HepG2 (cell line): ENCODE results near the gene DBN1. TPM values are rescaled to one million over a fixed set of nuclear protein-coding genes. Genes with fewer than 3 reads are reported as not detected.

ENCODE experiments used
- AGO2 ChIP-seq: fragments of 200-400 bp; formaldehyde crosslinking; optimal IDR thresholded peaks from 2 replicates; pipeline ENCODE3; 2017; ENCODE audit warnings: mild to moderate bottlenecking, low read depth, low read length, moderate library complexity
- KLF9 ChIP-seq: IDR thresholded peaks from 2 replicates; pipeline ENCODE4 v1.6.1; 2016; ENCODE audit warnings: low read depth
- MXI1 ChIP-seq: IDR thresholded peaks from 3 replicates; pipeline ENCODE4 v1.6.1; 2012; ENCODE audit warnings: low read depth, low read length, inconsistent platforms, borderline replicate concordance
- NFYC ChIP-seq: IDR thresholded peaks from 2 replicates; pipeline ENCODE4 v1.6.1; 2016; ENCODE audit warnings: missing genetic modification reagents, missing compliant biosample characterization
- PHF8 ChIP-seq: sonication (generic); formaldehyde crosslinking; IDR thresholded peaks from 2 replicates; pipeline ENCODE4 v1.5.0; 2020; ENCODE audit warnings: missing genetic modification reagents
- RBM22 ChIP-seq: fragments of 200-400 bp; formaldehyde crosslinking; optimal IDR thresholded peaks from 2 replicates; pipeline ENCODE3; 2017; ENCODE audit warnings: mild to moderate bottlenecking, low read length, moderate library complexity
- SP1 ChIP-seq, 2 experiments: fragments of 450-650 bp in 1 of 2; sonication (generic) in 1 of 2; formaldehyde crosslinking in 1 of 2; IDR thresholded peaks; 2 replicates each; pipeline versions ENCODE4 v1.4.0 to v1.6.1; 2016 to 2020; ENCODE audit warnings: missing genetic modification reagents in 1 of 2
- TCF12 ChIP-seq, 2 experiments: fragments of 450-650 bp in 1 of 2; sonication (generic) in 1 of 2; formaldehyde crosslinking in 1 of 2; IDR thresholded peaks; 2 replicates each; pipeline versions ENCODE4 v1.6.1 to v1.8.0; 2017 to 2022; ENCODE audit warnings: antibody characterized with exemption in 1 of 2, mild to moderate bottlenecking in 1 of 2, missing genetic modification reagents in 1 of 2, moderate library complexity in 1 of 2
- ZFY ChIP-seq: sonication (generic); formaldehyde crosslinking; IDR thresholded peaks from 2 replicates; pipeline ENCODE4 v1.4.0; 2020; ENCODE audit warnings: missing genetic modification reagents
- ZNF260 ChIP-seq: sonication (generic); formaldehyde crosslinking; IDR thresholded peaks from 2 replicates; pipeline ENCODE4 v1.4.0; 2020; ENCODE audit warnings: missing genetic modification reagents, low read depth, mild to moderate bottlenecking, borderline replicate concordance
- ZNF3 ChIP-seq: IDR thresholded peaks from 2 replicates; pipeline ENCODE4 v1.7.0; 2017; ENCODE audit warnings: inconsistent platforms
- ZNF768 ChIP-seq: sonication (generic); formaldehyde crosslinking; IDR thresholded peaks from 2 replicates; pipeline ENCODE4 v1.4.0; 2020; ENCODE audit warnings: missing genetic modification reagents
- polyA plus RNA-seq, 8 experiments: library from polyadenylated mRNA; depleted of rRNA in 3 of 8; stranded (reverse) in 7 of 8; unstranded in 1 of 8; fragments of >200 nt; fragmentation: Illumina TruSeq in 4 of 8; extraction: Trizol in 4 of 8; gene quantifications; 2 replicates each; pipeline versions ENCODE4 v1.2.1 to v1.2.3, GENCODE V29; 2011 to 2016; ENCODE audit warnings: low read depth in 4 of 8, missing spikeins in 1 of 8, mixed read lengths in 1 of 8; ENCODE audit not compliant: insufficient read depth in 1 of 8
- total RNA-seq, 5 experiments: library from RNA; depleted of rRNA; stranded (reverse); fragments of >200 nt; fragmentation: Illumina TruSeq; extraction: Trizol; gene quantifications; 2 replicates each; pipeline ENCODE4 v1.2.3, GENCODE V29; 2016; ENCODE audit warnings: low read depth in 1 of 5
- TF ChIP-seq, protein P1 (sequence below): sonication (generic); formaldehyde crosslinking; IDR thresholded peaks from 2 replicates; pipeline ENCODE4 v1.9.0; 2022; ENCODE audit warnings: missing genetic modification reagents, mild to moderate bottlenecking, borderline replicate concordance
- TF ChIP-seq, protein P2 (sequence below): sonication (generic); formaldehyde crosslinking; IDR thresholded peaks from 2 replicates; pipeline ENCODE4 v1.5.0; 2020; ENCODE audit warnings: mild to moderate bottlenecking, missing genetic modification reagents, moderate library complexity
- TF ChIP-seq, protein P3 (sequence below): sonication (generic); formaldehyde crosslinking; IDR thresholded peaks from 2 replicates; pipeline ENCODE4 v1.5.0; 2020; ENCODE audit warnings: missing genetic modification reagents
- TF ChIP-seq, protein P4 (sequence below): sonication (generic); formaldehyde crosslinking; IDR thresholded peaks from 2 replicates; pipeline ENCODE4 v1.4.0; 2020; ENCODE audit warnings: mild to moderate bottlenecking, missing genetic modification reagents

Gene DBN1
- total and polyA plus RNA-seq, 2 of the 13 experiments (the other 11 are each of a cell fraction or from before 2014, with no cell fraction given), result 27.0 to 37.3 TPM

DNA sequence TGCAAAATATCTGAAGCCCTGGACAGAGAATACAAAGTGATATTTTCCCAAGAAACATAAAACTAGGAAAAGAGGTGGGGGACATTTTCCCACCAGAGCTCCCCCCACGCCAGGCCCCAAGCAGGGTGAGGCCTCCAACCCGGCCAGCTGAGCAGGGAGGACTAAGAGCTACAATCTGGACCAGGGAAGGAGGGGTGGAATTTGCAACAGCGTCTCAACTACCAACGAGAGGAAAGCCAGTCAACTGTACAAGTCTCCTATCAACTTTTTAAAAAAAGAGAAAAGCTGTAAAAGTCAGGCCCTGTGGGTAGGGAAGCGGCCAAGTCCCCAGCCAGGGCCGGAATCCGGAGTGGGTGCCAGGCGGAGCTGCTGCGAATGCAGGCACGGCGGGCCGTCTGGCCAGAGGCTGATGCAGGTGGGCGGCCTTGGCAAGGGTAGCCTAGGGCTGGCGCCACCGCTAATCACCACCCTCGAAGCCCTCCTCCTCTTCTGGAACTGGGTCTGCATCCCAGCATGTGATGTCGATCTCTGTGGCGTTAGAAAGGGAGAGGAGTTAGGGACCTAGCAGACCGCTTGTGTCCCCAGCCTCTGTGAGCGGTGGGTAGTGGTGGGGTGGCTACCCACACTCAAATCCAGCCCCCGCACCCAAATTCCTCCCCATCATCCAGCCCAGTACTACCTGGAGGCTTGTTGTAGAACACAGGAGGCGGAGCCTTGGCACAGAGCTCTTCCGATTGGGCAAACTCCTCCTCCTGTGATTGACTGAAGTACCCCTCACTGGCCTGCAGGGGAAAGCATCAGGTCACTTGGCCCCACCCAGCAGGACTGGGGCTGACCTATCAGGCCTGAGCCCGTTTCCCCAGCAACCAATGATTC is 16.2 kb downstream of the DBN1 start (continued):
- TF ChIP-seq, protein P1, sequence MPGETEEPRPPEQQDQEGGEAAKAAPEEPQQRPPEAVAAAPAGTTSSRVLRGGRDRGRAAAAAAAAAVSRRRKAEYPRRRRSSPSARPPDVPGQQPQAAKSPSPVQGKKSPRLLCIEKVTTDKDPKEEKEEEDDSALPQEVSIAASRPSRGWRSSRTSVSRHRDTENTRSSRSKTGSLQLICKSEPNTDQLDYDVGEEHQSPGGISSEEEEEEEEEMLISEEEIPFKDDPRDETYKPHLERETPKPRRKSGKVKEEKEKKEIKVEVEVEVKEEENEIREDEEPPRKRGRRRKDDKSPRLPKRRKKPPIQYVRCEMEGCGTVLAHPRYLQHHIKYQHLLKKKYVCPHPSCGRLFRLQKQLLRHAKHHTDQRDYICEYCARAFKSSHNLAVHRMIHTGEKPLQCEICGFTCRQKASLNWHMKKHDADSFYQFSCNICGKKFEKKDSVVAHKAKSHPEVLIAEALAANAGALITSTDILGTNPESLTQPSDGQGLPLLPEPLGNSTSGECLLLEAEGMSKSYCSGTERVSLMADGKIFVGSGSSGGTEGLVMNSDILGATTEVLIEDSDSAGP (CRISPR knock-in tag), result peak; percentile 14; the same call in 1 of the 2 replicates
- TF ChIP-seq, protein P2, sequence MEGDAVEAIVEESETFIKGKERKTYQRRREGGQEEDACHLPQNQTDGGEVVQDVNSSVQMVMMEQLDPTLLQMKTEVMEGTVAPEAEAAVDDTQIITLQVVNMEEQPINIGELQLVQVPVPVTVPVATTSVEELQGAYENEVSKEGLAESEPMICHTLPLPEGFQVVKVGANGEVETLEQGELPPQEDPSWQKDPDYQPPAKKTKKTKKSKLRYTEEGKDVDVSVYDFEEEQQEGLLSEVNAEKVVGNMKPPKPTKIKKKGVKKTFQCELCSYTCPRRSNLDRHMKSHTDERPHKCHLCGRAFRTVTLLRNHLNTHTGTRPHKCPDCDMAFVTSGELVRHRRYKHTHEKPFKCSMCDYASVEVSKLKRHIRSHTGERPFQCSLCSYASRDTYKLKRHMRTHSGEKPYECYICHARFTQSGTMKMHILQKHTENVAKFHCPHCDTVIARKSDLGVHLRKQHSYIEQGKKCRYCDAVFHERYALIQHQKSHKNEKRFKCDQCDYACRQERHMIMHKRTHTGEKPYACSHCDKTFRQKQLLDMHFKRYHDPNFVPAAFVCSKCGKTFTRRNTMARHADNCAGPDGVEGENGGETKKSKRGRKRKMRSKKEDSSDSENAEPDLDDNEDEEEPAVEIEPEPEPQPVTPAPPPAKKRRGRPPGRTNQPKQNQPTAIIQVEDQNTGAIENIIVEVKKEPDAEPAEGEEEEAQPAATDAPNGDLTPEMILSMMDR, result peak; percentile 54
- TF ChIP-seq NFYC (CRISPR knock-in tag) (peak; percentile 82), ZNF3 (no peak), KLF9 (no peak), AGO2 (peak; percentile 44), MXI1 (peak; percentile 92; the same call in 2 of the 3 replicates), TCF12 (IDR thresholded peaks at IDR 0.05) (no peak), TCF12 (CRISPR knock-in tag; IDR thresholded peaks at IDR 0.05) (no peak), PHF8 (CRISPR knock-in tag) (no peak), ZNF260 (CRISPR knock-in tag) (no peak), RBM22 (peak; percentile 99), ZFY (0 out of 2 replicates have a peak, but pooled peaks have one; percentile 16), SP1 (IDR thresholded peaks at IDR 0.05) (no peak), SP1 (CRISPR knock-in tag; IDR thresholded peaks at IDR 0.05) (peak; percentile 83), ZNF768 (CRISPR knock-in tag) (no peak)
- TF ChIP-seq, protein P3, sequence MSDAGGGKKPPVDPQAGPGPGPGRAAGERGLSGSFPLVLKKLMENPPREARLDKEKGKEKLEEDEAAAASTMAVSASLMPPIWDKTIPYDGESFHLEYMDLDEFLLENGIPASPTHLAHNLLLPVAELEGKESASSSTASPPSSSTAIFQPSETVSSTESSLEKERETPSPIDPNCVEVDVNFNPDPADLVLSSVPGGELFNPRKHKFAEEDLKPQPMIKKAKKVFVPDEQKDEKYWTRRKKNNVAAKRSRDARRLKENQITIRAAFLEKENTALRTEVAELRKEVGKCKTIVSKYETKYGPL (CRISPR knock-in tag), result no peak
- TF ChIP-seq, protein P4, sequence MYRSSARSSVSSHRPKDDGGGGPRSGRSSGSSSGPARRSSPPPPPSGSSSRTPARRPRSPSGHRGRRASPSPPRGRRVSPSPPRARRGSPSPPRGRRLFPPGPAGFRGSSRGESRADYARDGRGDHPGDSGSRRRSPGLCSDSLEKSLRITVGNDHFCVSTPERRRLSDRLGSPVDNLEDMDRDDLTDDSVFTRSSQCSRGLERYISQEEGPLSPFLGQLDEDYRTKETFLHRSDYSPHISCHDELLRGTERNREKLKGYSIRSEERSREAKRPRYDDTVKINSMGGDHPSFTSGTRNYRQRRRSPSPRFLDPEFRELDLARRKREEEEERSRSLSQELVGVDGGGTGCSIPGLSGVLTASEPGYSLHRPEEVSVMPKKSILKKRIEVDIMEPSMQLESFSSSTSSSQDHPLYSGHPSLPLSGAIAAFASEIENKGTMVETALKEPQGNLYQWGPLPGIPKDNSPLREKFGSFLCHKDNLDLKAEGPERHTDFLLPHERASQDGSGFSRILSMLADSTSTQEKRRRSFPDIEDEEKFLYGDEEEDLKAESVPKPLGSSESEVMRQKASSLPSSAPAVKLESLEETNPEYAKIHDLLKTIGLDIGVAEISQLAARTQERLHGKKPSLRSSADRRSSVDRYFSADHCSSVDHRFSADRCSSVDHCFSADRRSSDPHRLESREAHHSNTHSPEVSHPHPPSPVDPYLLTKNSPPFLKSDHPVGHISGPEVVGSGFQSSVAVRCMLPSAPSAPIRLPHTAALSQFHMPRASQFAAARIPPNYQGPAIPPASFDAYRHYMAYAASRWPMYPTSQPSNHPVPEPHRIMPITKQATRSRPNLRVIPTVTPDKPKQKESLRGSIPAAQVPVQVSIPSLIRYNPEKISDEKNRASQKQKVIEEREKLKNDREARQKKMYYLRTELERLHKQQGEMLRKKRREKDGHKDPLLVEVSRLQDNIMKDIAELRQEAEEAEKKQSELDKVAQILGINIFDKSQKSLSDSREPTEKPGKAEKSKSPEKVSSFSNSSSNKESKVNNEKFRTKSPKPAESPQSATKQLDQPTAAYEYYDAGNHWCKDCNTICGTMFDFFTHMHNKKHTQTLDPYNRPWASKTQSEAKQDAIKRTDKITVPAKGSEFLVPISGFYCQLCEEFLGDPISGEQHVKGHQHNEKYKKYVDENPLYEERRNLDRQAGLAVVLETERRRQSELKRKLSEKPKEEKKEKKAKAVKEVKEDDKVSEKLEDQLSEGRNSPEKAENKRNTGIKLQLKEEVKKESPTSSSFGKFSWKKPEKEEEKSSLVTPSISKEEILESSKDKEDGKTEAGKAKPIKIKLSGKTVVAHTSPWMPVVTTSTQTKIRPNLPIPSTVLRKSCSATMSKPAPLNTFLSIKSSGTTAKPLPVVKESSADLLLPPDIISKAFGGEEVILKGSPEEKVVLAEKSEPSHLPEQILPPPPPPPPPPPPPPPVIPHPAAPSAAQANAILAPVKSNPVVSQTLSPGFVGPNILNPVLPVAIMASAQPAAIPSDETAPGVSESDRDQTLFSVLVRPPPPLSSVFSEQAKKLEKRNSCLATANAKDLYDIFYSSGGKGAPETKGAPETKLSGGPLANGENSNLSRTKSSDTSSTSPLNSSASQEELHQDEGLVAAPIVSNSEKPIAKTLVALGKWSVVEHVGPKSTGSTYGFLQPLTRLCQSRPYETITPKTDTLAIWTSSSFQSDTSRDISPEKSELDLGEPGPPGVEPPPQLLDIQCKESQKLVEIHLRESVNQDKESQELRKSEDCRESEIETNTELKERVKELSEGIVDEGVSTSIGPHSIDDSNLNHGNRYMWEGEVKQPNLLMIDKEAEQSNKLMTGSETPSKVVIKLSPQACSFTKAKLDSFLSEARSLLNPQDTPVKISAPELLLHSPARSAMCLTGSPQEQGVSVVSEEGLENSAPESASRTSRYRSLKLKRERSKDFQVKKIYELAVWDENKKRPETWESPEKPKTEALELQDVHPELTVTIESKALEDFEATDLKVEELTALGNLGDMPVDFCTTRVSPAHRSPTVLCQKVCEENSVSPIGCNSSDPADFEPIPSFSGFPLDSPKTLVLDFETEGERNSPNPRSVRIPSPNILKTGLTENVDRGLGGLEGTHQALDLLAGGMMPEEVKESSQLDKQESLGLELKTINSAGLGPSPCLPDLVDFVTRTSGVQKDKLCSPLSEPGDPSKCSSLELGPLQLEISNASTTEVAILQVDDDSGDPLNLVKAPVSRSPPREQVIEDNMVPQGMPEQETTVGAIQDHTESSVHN (CRISPR knock-in tag), result no peak
